HEK293T (cell line): ENCODE data around the gene ALDH8A1.

Source experiments
- BHLHE40 ChIP-seq: fragments of 450-650 bp; IDR thresholded peaks from 2 replicates; pipeline ENCODE4 v1.6.1; 2016; ENCODE audit warnings: mild to moderate bottlenecking, moderate library complexity, borderline replicate concordance
- CTBP1 ChIP-seq: fragments of 450-650 bp; IDR thresholded peaks from 2 replicates; pipeline ENCODE4 v1.6.1; 2016; ENCODE audit warnings: borderline replicate concordance
- ELF4 ChIP-seq: fragments of 450-650 bp; IDR thresholded peaks from 2 replicates; pipeline ENCODE4 v1.6.1; 2017; ENCODE audit warnings: antibody characterized with exemption
- NFRKB ChIP-seq: fragments of 450-650 bp; IDR thresholded peaks from 2 replicates; pipeline ENCODE4 v1.6.1; 2016; ENCODE audit warnings: mild to moderate bottlenecking, moderate library complexity
- PKNOX1 ChIP-seq: fragments of 450-650 bp; IDR thresholded peaks from 2 replicates; pipeline ENCODE4 v1.6.1; 2016
- SP1 ChIP-seq: fragments of 450-650 bp; IDR thresholded peaks from 2 replicates; pipeline ENCODE4 v1.6.1; 2017
- TARDBP ChIP-seq: fragments of 450-650 bp; IDR thresholded peaks from 2 replicates; pipeline ENCODE4 v1.6.1; 2016
- ZNF384 ChIP-seq: fragments of 450-650 bp; IDR thresholded peaks from 2 replicates; pipeline ENCODE4 v1.6.1; 2016

DNA sequence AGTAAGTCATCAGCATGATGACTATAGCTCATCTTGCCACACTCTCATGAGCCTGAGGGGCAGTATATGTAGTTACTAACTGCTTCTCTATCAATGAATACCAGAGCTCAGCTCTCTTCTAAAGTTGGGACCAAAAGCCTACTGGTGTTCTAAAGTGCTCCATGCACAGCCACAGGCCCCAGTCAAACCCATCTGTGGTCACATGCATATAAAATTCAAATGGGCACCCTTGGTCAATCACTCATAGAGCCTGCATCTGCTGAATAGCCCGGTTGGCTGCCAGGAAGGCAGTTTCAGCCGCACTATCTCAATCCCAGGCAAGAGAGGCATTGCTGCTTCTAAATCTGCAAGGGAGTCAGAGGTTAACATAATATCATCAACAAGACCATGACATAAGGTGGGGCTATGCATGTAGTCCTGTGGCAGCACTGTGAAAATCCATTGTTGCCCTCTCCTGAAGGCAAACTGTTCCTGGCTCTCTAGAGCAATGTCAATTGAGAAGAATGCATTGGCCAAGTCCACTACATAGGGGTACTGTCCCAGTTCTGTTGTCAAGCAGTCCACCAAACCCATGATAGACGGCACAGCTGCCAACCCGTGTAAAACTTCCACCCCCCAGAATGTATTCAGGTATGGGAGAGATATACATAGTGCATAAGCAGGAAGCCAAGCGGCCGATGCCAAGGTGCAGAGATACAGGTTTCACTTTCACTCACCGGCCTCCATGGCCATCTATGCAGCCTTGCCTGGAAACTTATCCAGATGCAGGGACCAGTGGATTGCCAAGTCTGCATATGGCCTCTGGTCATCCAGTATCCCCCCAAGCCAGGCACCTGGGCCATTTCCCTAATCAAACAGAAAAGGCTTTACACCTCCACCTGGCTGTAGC is 76.2 kb downstream of the ALDH8A1 start:
- no peak for TF ChIP-seq ZNF384
- TF ChIP-seq CTBP1: no peak
- TF ChIP-seq NFRKB: no peak
- TF ChIP-seq TARDBP: no peak
- TF ChIP-seq ELF4: no peak
- no peak for TF ChIP-seq SP1
- no peak for TF ChIP-seq PKNOX1
- no peak for TF ChIP-seq BHLHE40
